ENCODE results near the gene PTPRD. TPM values are rescaled to one million over a fixed set of nuclear protein-coding genes. Genes with fewer than 3 reads are reported as not detected.

The PTPRD gene
- total and polyA plus RNA-seq, 9 of the 15 experiments (the other 6 are each of a cell fraction or from before 2014, with no cell fraction given), result 0.11 TPM; not detected in 8

- Histone ChIP-seq H3K27me3 (ENCODE audit: control insufficient read depth in 2 of 2, insufficient read depth in 2 of 2, low read length in 2 of 2) (no peaks in the 10 kb centered on the region), H3K4me2 (ENCODE audit: insufficient read depth, low read length) (no peak overlapping the region), H3K9me3 (replicated peaks; ENCODE audit: control insufficient read depth, insufficient read depth, low read depth, low read length) (no peaks in the 10 kb centered on the region), H3K4me1 (replicated peaks in 1 of 2; ENCODE audit: control insufficient read depth in 2 of 2, insufficient read depth in 2 of 2, low read length in 2 of 2) (no peaks in the 10 kb centered on the region), H2AFZ (ENCODE audit: low read depth, low read length) (no peak overlapping the region), H3K36me3 (ENCODE audit: control insufficient read depth, insufficient read depth, low read length) (no peaks in the 10 kb centered on the region), H4K20me1 (replicated peaks; ENCODE audit: control insufficient read depth, insufficient read depth, low read length) (no peaks in the 10 kb centered on the region), H3K4me3 (no peak overlapping the region), H3K9me1 (ENCODE audit: control insufficient read depth, insufficient read depth, low read length) (no peaks in the 10 kb centered on the region), H3K79me2 (ENCODE audit: control insufficient read depth, insufficient read depth, low read length) (no peaks in the 10 kb centered on the region), H3K9ac (ENCODE audit: insufficient read depth in 1 of 2, low read depth in 2 of 2, low read length in 2 of 2) (no peak overlapping the region), H3K27ac (ENCODE audit: extremely low read depth, low read depth, low read length) (no peak overlapping the region)
- ChIA-PET POLR2A (no interaction called here), CTCF (ENCODE audit: low intra/inter-chr PET ratio) (no interaction called here)
- 11% methylated on average over 3 of the region's 4 CpGs for WGBS (ENCODE audit: insufficient coverage, low coverage, missing lambda C conversion rate)
- intact Hi-C loops (cut with micrococcal nuclease), result no loop called here
- in situ Hi-C loops (cut with MboI), result no loop called here
- ATAC-seq (no peak), FAIRE-seq (no peak), DNase-seq (ENCODE audit: extremely low read depth in 1 of 4, low spot score in 3 of 4) (no peak)
- BruUV-seq (replicated peaks), result no TSS peak
- TF ChIP-seq DLX4 (CRISPR knock-in tag; IDR thresholded peaks at IDR 0.05) (no peak), SMAD1 (IDR thresholded peaks at IDR 0.05; ENCODE audit: low read depth, low read length, partially characterized antibody) (no peak), PCBP1 (IDR thresholded peaks at IDR 0.05; ENCODE audit: low read depth, low read length, poor library complexity, severe bottlenecking) (no peak), ZNF518B (CRISPR knock-in tag; IDR thresholded peaks at IDR 0.05) (no peak), JUND (IDR thresholded peaks at IDR 0.05; ENCODE audit: borderline replicate concordance, low read depth, low read length) (no peak), JUND (tag; IDR thresholded peaks at IDR 0.05; ENCODE audit: borderline replicate concordance, low read depth, low read length) (no peak), ZNF253 (CRISPR knock-in tag; conservative IDR thresholded peaks at IDR 0.05) (no peak), ESRRA (IDR thresholded peaks at IDR 0.05; ENCODE audit: borderline replicate concordance, low read depth) (no peak), MIER1 (IDR thresholded peaks at IDR 0.05; ENCODE audit: low read depth) (no peak), CBX3 (IDR thresholded peaks at IDR 0.05; ENCODE audit: borderline replicate concordance in 1 of 2, low read length in 2 of 2) (no peak), HOMEZ (CRISPR knock-in tag; IDR thresholded peaks at IDR 0.05) (no peak)
- TF ChIP-seq, protein P1, sequence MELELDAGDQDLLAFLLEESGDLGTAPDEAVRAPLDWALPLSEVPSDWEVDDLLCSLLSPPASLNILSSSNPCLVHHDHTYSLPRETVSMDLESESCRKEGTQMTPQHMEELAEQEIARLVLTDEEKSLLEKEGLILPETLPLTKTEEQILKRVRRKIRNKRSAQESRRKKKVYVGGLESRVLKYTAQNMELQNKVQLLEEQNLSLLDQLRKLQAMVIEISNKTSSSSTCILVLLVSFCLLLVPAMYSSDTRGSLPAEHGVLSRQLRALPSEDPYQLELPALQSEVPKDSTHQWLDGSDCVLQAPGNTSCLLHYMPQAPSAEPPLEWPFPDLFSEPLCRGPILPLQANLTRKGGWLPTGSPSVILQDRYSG (tag; conservative IDR thresholded peaks at IDR 0.05; ENCODE audit: low read depth), result no peak
- TF ChIP-seq, protein P2, sequence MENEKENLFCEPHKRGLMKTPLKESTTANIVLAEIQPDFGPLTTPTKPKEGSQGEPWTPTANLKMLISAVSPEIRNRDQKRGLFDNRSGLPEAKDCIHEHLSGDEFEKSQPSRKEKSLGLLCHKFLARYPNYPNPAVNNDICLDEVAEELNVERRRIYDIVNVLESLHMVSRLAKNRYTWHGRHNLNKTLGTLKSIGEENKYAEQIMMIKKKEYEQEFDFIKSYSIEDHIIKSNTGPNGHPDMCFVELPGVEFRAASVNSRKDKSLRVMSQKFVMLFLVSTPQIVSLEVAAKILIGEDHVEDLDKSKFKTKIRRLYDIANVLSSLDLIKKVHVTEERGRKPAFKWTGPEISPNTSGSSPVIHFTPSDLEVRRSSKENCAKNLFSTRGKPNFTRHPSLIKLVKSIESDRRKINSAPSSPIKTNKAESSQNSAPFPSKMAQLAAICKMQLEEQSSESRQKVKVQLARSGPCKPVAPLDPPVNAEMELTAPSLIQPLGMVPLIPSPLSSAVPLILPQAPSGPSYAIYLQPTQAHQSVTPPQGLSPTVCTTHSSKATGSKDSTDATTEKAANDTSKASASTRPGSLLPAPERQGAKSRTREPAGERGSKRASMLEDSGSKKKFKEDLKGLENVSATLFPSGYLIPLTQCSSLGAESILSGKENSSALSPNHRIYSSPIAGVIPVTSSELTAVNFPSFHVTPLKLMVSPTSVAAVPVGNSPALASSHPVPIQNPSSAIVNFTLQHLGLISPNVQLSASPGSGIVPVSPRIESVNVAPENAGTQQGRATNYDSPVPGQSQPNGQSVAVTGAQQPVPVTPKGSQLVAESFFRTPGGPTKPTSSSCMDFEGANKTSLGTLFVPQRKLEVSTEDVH (IDR thresholded peaks at IDR 0.05; ENCODE audit: low read depth, partially characterized antibody), result no peak
Measured at GRCh38 chr9:9783711-9784110, 829.1 kb downstream of the PTPRD start.
